Gastroesophageal sphincter (tissue), 4 donors: ENCODE measurements around the gene EIF2AK3. TPM values are rescaled to one million over a fixed set of nuclear protein-coding genes. Genes with fewer than 3 reads are reported as not detected.

ENCODE experiments used
- ATAC-seq: fragments of 150-250 bp; one replicate; pipeline ENCODE4 v1.9.1; 2016; ENCODE audit warnings: mild to moderate bottlenecking, moderate library complexity
- H3K27ac ChIP-seq, 4 donors: fragments of 200-600 bp; sonication (generic) in 3 of 4; 1 replicate in 3 of 4; 2 replicates in 1 of 4; pipeline ENCODE4 v1.5.1; 2016 to 2019
- H3K27me3 ChIP-seq: fragments of 200-600 bp; sonication (generic); one replicate; pipeline ENCODE4 v1.5.1; 2019
- H3K36me3 ChIP-seq, 2 donors: fragments of 200-600 bp; sonication (generic); one replicate each; pipeline ENCODE4 v1.5.1; 2019; ENCODE audit warnings: control low read depth in 1 of 2
- H3K4me1 ChIP-seq, 3 donors: fragments of 200-600 bp; sonication (generic); 1 replicate in 2 of 3; 2 replicates in 1 of 3; pipeline ENCODE4 v1.5.1; 2016 to 2019; ENCODE audit warnings: control low read depth in 2 of 3
- H3K4me3 ChIP-seq, 2 donors: fragments of 200-600 bp; sonication (generic); one replicate each; pipeline ENCODE4 v1.5.1; 2019; ENCODE audit warnings: mild to moderate bottlenecking in 1 of 2, moderate library complexity in 1 of 2
- H3K9me3 ChIP-seq, 3 donors: fragments of 200-600 bp; sonication (generic); one replicate each; pipeline ENCODE4 v1.5.1; 2017 to 2019; ENCODE audit warnings: control low read depth in 2 of 3
- CTCF ChIP-seq, 4 experiments: fragments of 200-600 bp in 2 of 4; fragments of 450-650 bp in 2 of 4; sonication (generic) in 1 of 4; IDR thresholded peaks; one replicate each; pipeline ENCODE4 v1.5.1; 2017 to 2019; ENCODE audit warnings: antibody characterized with exemption in 4 of 4, mild to moderate bottlenecking in 2 of 4, moderate library complexity in 2 of 4
- EP300 ChIP-seq: sonication (generic); formaldehyde crosslinking; IDR thresholded peaks from one replicate; pipeline ENCODE4 v1.6.1; 2017; ENCODE audit warnings: antibody characterized with exemption, mild to moderate bottlenecking
- POLR2A ChIP-seq, 2 donors: fragments of 450-650 bp; IDR thresholded peaks; one replicate each; pipeline ENCODE4 v1.6.1; 2017; ENCODE audit warnings: antibody characterized with exemption in 2 of 2, mild to moderate bottlenecking in 2 of 2, moderate library complexity in 1 of 2
- POLR2AphosphoS5 ChIP-seq: sonication (generic); formaldehyde crosslinking; IDR thresholded peaks from one replicate; pipeline ENCODE4 v1.6.1; 2017; ENCODE audit warnings: antibody characterized with exemption
- WGBS, 2 donors: methylation state at CpG; one replicate each; pipeline ENCODE4 v1.1.5; 2018; ENCODE audit warnings: low coverage in 1 of 2; 5-methylcytosine and 5-hydroxymethylcytosine counted together
- total RNA-seq, 4 donors: library from RNA; depleted of rRNA; stranded (reverse); fragments of >200 nt; gene quantifications; one replicate each; pipeline ENCODE4 v1.1.0, GENCODE V29; 2016

The EIF2AK3 gene
- total RNA-seq, 4 donors from 2014 or later, result 9.6 to 22.0 (median 14.7) TPM

DNA sequence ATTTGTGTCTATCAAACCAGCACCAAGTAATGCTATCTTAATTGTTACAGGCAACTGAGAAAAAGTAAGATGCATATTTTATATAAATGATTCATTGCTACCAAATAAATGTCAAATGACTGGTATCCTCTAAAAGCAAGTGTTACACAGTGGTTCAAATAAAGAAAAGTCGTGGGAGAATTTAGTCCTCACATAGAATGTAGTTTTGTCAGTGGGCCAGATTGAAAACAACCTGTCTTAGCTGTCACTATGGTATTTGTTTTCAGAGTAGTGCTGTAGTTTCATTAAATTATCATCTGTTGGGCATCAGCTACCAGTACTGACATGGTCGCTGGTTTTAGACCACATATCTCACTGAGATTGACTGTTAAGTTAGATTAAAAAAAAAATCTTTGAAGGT, 10.2 kb upstream of the EIF2AK3 start:
- no peaks in the 10 kb centered on the region for H3K9me3 ChIP-seq
- no peak overlapping the region for H3K27ac ChIP-seq
- H3K27me3 ChIP-seq, result peaks cover 14% of the 10 kb centered on the region
- H3K4me1 ChIP-seq, result no peaks in the 10 kb centered on the region
- WGBS, 2 donors, result 20 to 43% methylated on average over 2 of the region's 2 CpGs
- ATAC-seq, result no peak
- no peaks in the 10 kb centered on the region for H3K36me3 ChIP-seq
- TF ChIP-seq POLR2AphosphoS5, result no peak
- TF ChIP-seq CTCF (IDR thresholded peaks at IDR 0.05), result no peak
- no peak for TF ChIP-seq EP300
- TF ChIP-seq POLR2A (IDR thresholded peaks at IDR 0.05), result no peak
- no peak overlapping the region for H3K4me3 ChIP-seq

DNA sequence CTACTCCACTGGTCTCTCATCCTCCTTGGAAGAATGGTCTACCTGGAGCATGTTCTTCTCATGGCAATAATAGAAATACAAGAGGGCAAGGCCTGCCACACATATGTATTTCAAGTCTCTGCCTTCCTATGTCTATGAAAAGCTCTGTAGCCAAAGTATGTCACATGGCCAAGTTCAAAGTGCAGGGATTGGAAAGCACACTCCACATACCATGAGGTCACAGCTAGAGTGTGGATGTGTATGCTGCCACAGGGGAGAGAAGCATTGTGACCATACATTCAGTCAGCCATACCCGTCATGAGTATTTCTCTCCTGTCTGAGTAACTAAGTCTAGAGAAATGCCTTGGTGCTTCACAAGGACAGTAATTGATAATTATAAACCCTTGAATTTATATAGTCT, 8.8 kb upstream of the EIF2AK3 start:
- ATAC-seq, result no peak
- Histone ChIP-seq H3K27me3 (peaks cover 8% of the 10 kb centered on the region), H3K36me3 (no peaks in the 10 kb centered on the region), H3K27ac (no peak overlapping the region), H3K4me3 (no peak overlapping the region), H3K4me1 (no peaks in the 10 kb centered on the region), H3K9me3 (no peaks in the 10 kb centered on the region)
- TF ChIP-seq POLR2A (IDR thresholded peaks at IDR 0.05) (no peak), CTCF (IDR thresholded peaks at IDR 0.05) (no peak), POLR2AphosphoS5 (no peak), EP300 (no peak)
- WGBS, 2 donors, result 80 to 100% methylated on average over 1 of the region's 1 CpG

- Histone ChIP-seq H3K27me3 (no peaks in the 10 kb centered on the region), H3K4me3 (no peak overlapping the region), H3K36me3 (no peaks in the 10 kb centered on the region), H3K4me1 (peaks cover 0 to 11% (median 5%) of the 10 kb centered on the region in 3 donors), H3K9me3 (no peaks in the 10 kb centered on the region), H3K27ac (no peak overlapping the region)
- WGBS, 2 donors, result 50 to 91% methylated on average over 1 to 3 of the region's 3 CpGs
- TF ChIP-seq POLR2AphosphoS5 (no peak), POLR2A (IDR thresholded peaks at IDR 0.05) (no peak), CTCF (IDR thresholded peaks at IDR 0.05) (no peak), EP300 (no peak)
- no peak for ATAC-seq
Measured at GRCh38 chr2:88632569-88632968, 5.3 kb upstream of the EIF2AK3 start.

- TF ChIP-seq POLR2A (IDR thresholded peaks at IDR 0.05) (no peak), EP300 (no peak), POLR2AphosphoS5 (no peak), CTCF (IDR thresholded peaks at IDR 0.05) (no peak)
Measured at GRCh38 chr2:88628571-88628939, 1.3 kb upstream of the EIF2AK3 start.

DNA sequence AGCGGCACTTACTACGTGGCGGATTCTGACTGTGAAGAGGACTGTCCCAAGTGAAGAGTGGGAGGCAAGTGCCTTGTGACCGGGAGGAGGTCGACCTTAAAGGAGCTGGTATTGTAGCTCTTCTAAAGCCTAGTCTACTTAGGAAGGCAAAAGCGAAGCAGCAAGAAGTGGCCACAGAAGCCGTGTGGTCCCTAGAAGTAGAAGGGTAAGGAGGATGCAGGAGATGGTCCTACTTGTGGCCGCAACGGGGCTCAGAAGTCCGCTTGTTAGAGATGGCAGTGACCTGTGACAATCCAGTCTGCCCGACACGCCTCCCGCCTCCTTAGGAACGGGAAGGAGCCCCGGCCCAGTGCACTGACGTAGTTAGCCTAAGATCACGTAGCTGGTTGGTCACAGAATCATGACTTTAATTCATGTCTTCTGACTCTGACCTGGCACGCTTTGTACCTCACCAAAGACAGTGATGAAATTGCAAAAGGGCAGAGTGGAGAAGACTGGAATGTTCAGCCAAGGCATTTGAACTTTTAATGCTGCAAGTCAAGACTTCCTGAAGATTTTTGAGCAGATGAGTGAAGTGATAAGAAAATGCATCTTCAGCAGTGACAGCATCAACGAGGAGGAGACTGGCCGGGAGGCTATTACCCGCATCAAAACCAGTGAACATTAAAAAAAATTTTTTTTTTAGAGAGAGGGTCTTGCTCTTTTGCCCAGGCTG, 749 bp upstream of the EIF2AK3 start:
- H3K4me3 ChIP-seq, result peak overlapping the region; percentile 48 to 83
- H3K36me3 ChIP-seq, result no peaks in the 10 kb centered on the region
- WGBS, 2 donors, result 3 to 5% methylated on average over 7 to 21 of the region's 21 CpGs
- ATAC-seq, result peak; percentile 83
- H3K27me3 ChIP-seq, result no peaks in the 10 kb centered on the region
- H3K4me1 ChIP-seq, result peaks cover 0 to 38% (median 5%) of the 10 kb centered on the region in 3 donors
- TF ChIP-seq CTCF (IDR thresholded peaks at IDR 0.05) (no peak), EP300 (peak; percentile 42), POLR2A (IDR thresholded peaks at IDR 0.05) (peak; percentile 65 to 86), POLR2AphosphoS5 (peak; percentile 77)
- H3K9me3 ChIP-seq, result no peaks in the 10 kb centered on the region
- peak overlapping the region; percentile 85 to 98 (median 96) for H3K27ac ChIP-seq

More at GRCh38 chr2:88628571-88628939, 1.3 kb upstream of the EIF2AK3 start:
- Histone ChIP-seq H3K27me3 (no peaks in the 10 kb centered on the region), H3K9me3 (no peaks in the 10 kb centered on the region), H3K27ac (peak overlapping the region; percentile 85 to 98 (median 96)), H3K36me3 (no peaks in the 10 kb centered on the region), H3K4me1 (peaks cover 0 to 38% (median 5%) of the 10 kb centered on the region in 3 donors), H3K4me3 (peak overlapping the region; percentile 48 to 83)
- ATAC-seq, result no peak
- WGBS, 2 donors, result 92 to 94% methylated on average over 7 to 8 of the region's 8 CpGs
